Dendritic cell treated with granulocyte-macrophage colony-stimulating factor and Interleukin-4, amounts not matched to agents 40 ng/mL and 50 ng/mL, for 4 days (primary cell): Measurements from ENCODE around the gene MANBA.

Experiments used
- H3K27ac Mint-ChIP-seq: one replicate; pipeline ENCODE4 v1.8.0; 2022; ENCODE audit warnings: mild to moderate bottlenecking, mixed read lengths
- H3K27me3 Mint-ChIP-seq: one replicate; pipeline ENCODE4 v1.8.0; 2022; ENCODE audit warnings: mild to moderate bottlenecking, mixed read lengths
- H3K36me3 Mint-ChIP-seq: one replicate; pipeline ENCODE4 v1.8.0; 2022; ENCODE audit warnings: low read depth, mixed read lengths
- H3K4me1 Mint-ChIP-seq: one replicate; pipeline ENCODE4 v1.8.0; 2022; ENCODE audit warnings: low read depth, mixed read lengths
- H3K4me3 Mint-ChIP-seq: one replicate; pipeline ENCODE4 v1.8.0; 2022; ENCODE audit warnings: mild to moderate bottlenecking, moderate library complexity, mixed read lengths
- H3K9me3 Mint-ChIP-seq: one replicate; pipeline ENCODE4 v1.8.0; 2022; ENCODE audit warnings: mixed read lengths
- intact Hi-C: fragments of 100-400 bp; cut with micrococcal nuclease; formaldehyde crosslinking; loops from one replicate; pipeline ENCODE4 v1.15.0; 2022

MANBA gene

GRCh38 chr4:102783006-102783405, 22.2 kb upstream of the MANBA start:
- Mint-ChIP-seq H3K36me3 (no peaks in the 10 kb centered on the region), H3K4me3 (no peak overlapping the region), H3K9me3 (no peaks in the 10 kb centered on the region), H3K4me1 (peaks cover 27% of the 10 kb centered on the region), H3K27ac (no peak overlapping the region), H3K27me3 (no peaks in the 10 kb centered on the region)
- intact Hi-C loops = no loop called here

- no peak overlapping the region for H3K4me3 Mint-ChIP-seq
- peaks cover 27% of the 10 kb centered on the region for H3K4me1 Mint-ChIP-seq
- H3K27ac Mint-ChIP-seq = no peak overlapping the region
- no peaks in the 10 kb centered on the region for H3K36me3 Mint-ChIP-seq
- H3K27me3 Mint-ChIP-seq = no peaks in the 10 kb centered on the region
- no peaks in the 10 kb centered on the region for H3K9me3 Mint-ChIP-seq
- intact Hi-C loops = no loop called here
Observed at GRCh38 chr4:102781570-102781969, 20.8 kb upstream of the MANBA start.

GRCh38 chr4:102780476-102781144, 19.8 kb upstream of the MANBA start:
- H3K4me3 Mint-ChIP-seq = no peak overlapping the region
- H3K27me3 Mint-ChIP-seq = no peaks in the 10 kb centered on the region
- no peaks in the 10 kb centered on the region for H3K36me3 Mint-ChIP-seq
- H3K4me1 Mint-ChIP-seq = peaks cover 27% of the 10 kb centered on the region
- intact Hi-C loops = no loop called here
- no peaks in the 10 kb centered on the region for H3K9me3 Mint-ChIP-seq
- no peak overlapping the region for H3K27ac Mint-ChIP-seq

- H3K27me3 Mint-ChIP-seq = no peaks in the 10 kb centered on the region
- intact Hi-C loops = no loop called here
- H3K4me1 Mint-ChIP-seq = peaks cover 27% of the 10 kb centered on the region
- peak overlapping the region; percentile 70 for H3K27ac Mint-ChIP-seq
- no peak overlapping the region for H3K4me3 Mint-ChIP-seq
- no peaks in the 10 kb centered on the region for H3K36me3 Mint-ChIP-seq
- no peaks in the 10 kb centered on the region for H3K9me3 Mint-ChIP-seq
Observed at GRCh38 chr4:102779204-102779603, 18.4 kb upstream of the MANBA start.

- H3K4me1 Mint-ChIP-seq = peaks cover 27% of the 10 kb centered on the region
Observed at GRCh38 chr4:102778720-102779119, 18.0 kb upstream of the MANBA start.

GRCh38 chr4:102775805-102776204, 15.0 kb upstream of the MANBA start:
- Mint-ChIP-seq H3K27ac (no peak overlapping the region), H3K36me3 (no peaks in the 10 kb centered on the region), H3K4me3 (no peak overlapping the region), H3K27me3 (no peaks in the 10 kb centered on the region), H3K9me3 (no peaks in the 10 kb centered on the region), H3K4me1 (peaks cover 24% of the 10 kb centered on the region)
- intact Hi-C loops = no loop called here

More at GRCh38 chr4:102778720-102779119, 18.0 kb upstream of the MANBA start:
- Mint-ChIP-seq H3K27me3 (no peaks in the 10 kb centered on the region), H3K9me3 (no peaks in the 10 kb centered on the region), H3K36me3 (no peaks in the 10 kb centered on the region), H3K27ac (peak overlapping the region; percentile 70), H3K4me3 (no peak overlapping the region)
- intact Hi-C loops = no loop called here

- no peaks in the 10 kb centered on the region for H3K9me3 Mint-ChIP-seq
- intact Hi-C loops = no loop called here
- no peak overlapping the region for H3K27ac Mint-ChIP-seq
- H3K36me3 Mint-ChIP-seq = no peaks in the 10 kb centered on the region
- H3K4me1 Mint-ChIP-seq = peaks cover 9% of the 10 kb centered on the region
- H3K4me3 Mint-ChIP-seq = no peak overlapping the region
- no peaks in the 10 kb centered on the region for H3K27me3 Mint-ChIP-seq
Observed at GRCh38 chr4:102774254-102774653, 13.5 kb upstream of the MANBA start.

- no peaks in the 10 kb centered on the region for H3K9me3 Mint-ChIP-seq
- H3K4me1 Mint-ChIP-seq = no peaks in the 10 kb centered on the region
- H3K27ac Mint-ChIP-seq = no peak overlapping the region
- no peaks in the 10 kb centered on the region for H3K36me3 Mint-ChIP-seq
- no peak overlapping the region for H3K4me3 Mint-ChIP-seq
- H3K27me3 Mint-ChIP-seq = no peaks in the 10 kb centered on the region
- intact Hi-C loops = no loop called here
Observed at GRCh38 chr4:102772738-102773340, 12.1 kb upstream of the MANBA start.

GRCh38 chr4:102764901-102765300, 4.1 kb upstream of the MANBA start:
- peaks cover 11% of the 10 kb centered on the region for H3K4me1 Mint-ChIP-seq
- no peak overlapping the region for H3K27ac Mint-ChIP-seq
- intact Hi-C loops = loop anchor here (5.0 kb wide), 1 partner anchor 42 kb away; no protein-coding TSS in a partner anchor
- peaks cover 16% of the 10 kb centered on the region for H3K36me3 Mint-ChIP-seq
- H3K4me3 Mint-ChIP-seq = no peak overlapping the region
- H3K9me3 Mint-ChIP-seq = no peaks in the 10 kb centered on the region
- peaks cover 6% of the 10 kb centered on the region for H3K27me3 Mint-ChIP-seq

GRCh38 chr4:102761906-102762305, 1.1 kb upstream of the MANBA start:
- Mint-ChIP-seq H3K27ac (no peak overlapping the region), H3K27me3 (peaks cover 6% of the 10 kb centered on the region), H3K4me1 (peaks cover 41% of the 10 kb centered on the region), H3K4me3 (no peak overlapping the region), H3K9me3 (no peaks in the 10 kb centered on the region), H3K36me3 (peaks cover 39% of the 10 kb centered on the region)
- intact Hi-C loops = loop anchor here (2.0 to 5.0 kb wide), 2 partner anchors 45 to 107 kb away; partner anchors contain the start of gene CISD2

- peaks cover 6% of the 10 kb centered on the region for H3K27me3 Mint-ChIP-seq
- H3K4me1 Mint-ChIP-seq = peaks cover 46% of the 10 kb centered on the region
- H3K9me3 Mint-ChIP-seq = no peaks in the 10 kb centered on the region
- peak overlapping the region; percentile 96 for H3K27ac Mint-ChIP-seq
- intact Hi-C loops = loop anchor here (2.0 to 5.0 kb wide), 2 partner anchors 46 to 108 kb away; partner anchors contain the start of gene CISD2
- H3K4me3 Mint-ChIP-seq = peak overlapping the region; percentile 82
- H3K36me3 Mint-ChIP-seq = peaks cover 39% of the 10 kb centered on the region
Observed at GRCh38 chr4:102761296-102761701, 531 bp upstream of the MANBA start.

- intact Hi-C loops = loop anchor here (1.0 to 5.0 kb wide), 3 partner anchors 47 to 109 kb away; partner anchors contain the start of genes CISD2 and UBE2D3
- H3K4me3 Mint-ChIP-seq = peak overlapping the region; percentile 82
- H3K4me1 Mint-ChIP-seq = peaks cover 49% of the 10 kb centered on the region
- H3K27me3 Mint-ChIP-seq = peaks cover 6% of the 10 kb centered on the region
- H3K27ac Mint-ChIP-seq = peak overlapping the region; percentile 96
- peaks cover 39% of the 10 kb centered on the region for H3K36me3 Mint-ChIP-seq
- H3K9me3 Mint-ChIP-seq = no peaks in the 10 kb centered on the region
Observed at GRCh38 chr4:102759831-102760644, 730 bp downstream of the MANBA start.

GRCh38 chr4:102758241-102759160, 2.3 kb downstream of the MANBA start:
- H3K4me3 Mint-ChIP-seq = peak overlapping the region; percentile 82
- H3K4me1 Mint-ChIP-seq = peaks cover 49% of the 10 kb centered on the region
- peaks cover 6% of the 10 kb centered on the region for H3K27me3 Mint-ChIP-seq
- H3K27ac Mint-ChIP-seq = peak overlapping the region; percentile 96
- intact Hi-C loops = no loop called here
- H3K9me3 Mint-ChIP-seq = no peaks in the 10 kb centered on the region
- H3K36me3 Mint-ChIP-seq = peaks cover 44% of the 10 kb centered on the region
